ENCODE results near the gene RHOF.
"Not testable (repeated sequence)": the region's sequence is repeated elsewhere in the genome, so short reads cannot be mapped to it uniquely, and the experiment has no call there.

The RHOF gene

GRCh38 chr12:121749267-121749666 lies 44.2 kb downstream of the RHOF start:
- WGBS (ENCODE audit: extremely low coverage, insufficient coverage, insufficient read length) = no CpG with 5 or more reads among the region's 10 CpGs
- no peak overlapping the region for H3K27ac ChIP-seq (ENCODE audit: low read depth, low read length)
- no peak overlapping the region for H2BK12ac ChIP-seq (ENCODE audit: low read length)
- no peak overlapping the region for H3K4me2 ChIP-seq (ENCODE audit: low read length)
- H3K9me3 ChIP-seq (ENCODE audit: insufficient read depth, low read depth, low read length) = peaks cover 3% of the 10 kb centered on the region
- no peak overlapping the region for H2BK5ac ChIP-seq (ENCODE audit: low read depth, low read length, poor library complexity)
- no peak overlapping the region for H3K18ac ChIP-seq (ENCODE audit: low read length)
- H2AK5ac ChIP-seq (ENCODE audit: low read length) = no peak overlapping the region
- H3K4me1 ChIP-seq (ENCODE audit: control insufficient read depth in 1 of 2, insufficient read depth in 2 of 2, low read length in 2 of 2) = peaks cover 6 to 10% of the 10 kb centered on the region in 2 experiments
- no peak overlapping the region for H3K4me3 ChIP-seq (ENCODE audit: low read depth, low read length)
- DNase-seq = no peak
- H3K4ac ChIP-seq (ENCODE audit: low read depth, low read length) = no peak overlapping the region
- H3K79me2 ChIP-seq (ENCODE audit: control insufficient read depth, insufficient read depth, low read length, poor library complexity) = no peaks in the 10 kb centered on the region
- no peak overlapping the region for H2AFZ ChIP-seq (ENCODE audit: insufficient read depth, low read length, poor library complexity)
- no peak overlapping the region for H3K14ac ChIP-seq (ENCODE audit: low read length)
- no peak overlapping the region for H3K23ac ChIP-seq (ENCODE audit: low read length)
- no peak overlapping the region for H4K12ac ChIP-seq (ENCODE audit: low read depth, low read length)
- no peaks in the 10 kb centered on the region for H3K27me3 ChIP-seq (ENCODE audit: insufficient read depth, low read length)
- H3K36me3 ChIP-seq (ENCODE audit: control insufficient read depth in 1 of 2, insufficient read depth in 2 of 2, low read length in 2 of 2) = peaks cover 15 to 19% of the 10 kb centered on the region in 2 experiments
- H4K8ac ChIP-seq (ENCODE audit: low read depth, low read length) = no peak overlapping the region
- no peak overlapping the region for H3K9ac ChIP-seq (ENCODE audit: low read length)
- H2BK120ac ChIP-seq (ENCODE audit: insufficient read depth, low read length, poor library complexity) = no peak overlapping the region
- H3K79me1 ChIP-seq (ENCODE audit: low read length) = no peaks in the 10 kb centered on the region
- H4K91ac ChIP-seq (ENCODE audit: low read depth, low read length) = no peak overlapping the region

- Histone ChIP-seq H3K36me3 (ENCODE audit: control insufficient read depth in 1 of 2, insufficient read depth in 2 of 2, low read length in 2 of 2) (peaks cover 15 to 17% of the 10 kb centered on the region in 2 experiments), H3K9me3 (ENCODE audit: insufficient read depth, low read depth, low read length) (peaks cover 3% of the 10 kb centered on the region), H3K9ac (ENCODE audit: low read length) (no peak overlapping the region), H3K23ac (ENCODE audit: low read length) (no peak overlapping the region), H3K4me1 (ENCODE audit: control insufficient read depth in 1 of 2, insufficient read depth in 2 of 2, low read length in 2 of 2) (peaks cover 6 to 10% of the 10 kb centered on the region in 2 experiments), H3K4me3 (ENCODE audit: low read depth, low read length) (no peak overlapping the region), H3K27ac (ENCODE audit: low read depth, low read length) (peak overlapping the region; percentile 22), H3K4me2 (ENCODE audit: low read length) (no peak overlapping the region), H2AFZ (ENCODE audit: insufficient read depth, low read length, poor library complexity) (no peak overlapping the region), H3K4ac (ENCODE audit: low read depth, low read length) (no peak overlapping the region), H2BK12ac (ENCODE audit: low read length) (no peak overlapping the region), H3K18ac (ENCODE audit: low read length) (no peak overlapping the region), H4K91ac (ENCODE audit: low read depth, low read length) (no peak overlapping the region), H3K79me1 (ENCODE audit: low read length) (no peaks in the 10 kb centered on the region), H3K14ac (ENCODE audit: low read length) (no peak overlapping the region), H2BK120ac (ENCODE audit: insufficient read depth, low read length, poor library complexity) (no peak overlapping the region), H3K79me2 (ENCODE audit: control insufficient read depth, insufficient read depth, low read length, poor library complexity) (no peaks in the 10 kb centered on the region), H2AK5ac (ENCODE audit: low read length) (no peak overlapping the region), H3K27me3 (ENCODE audit: insufficient read depth, low read length) (no peaks in the 10 kb centered on the region), H4K12ac (ENCODE audit: low read depth, low read length) (no peak overlapping the region), H4K8ac (ENCODE audit: low read depth, low read length) (no peak overlapping the region), H2BK5ac (ENCODE audit: low read depth, low read length, poor library complexity) (no peak overlapping the region)
- no CpG with 5 or more reads among the region's 17 CpGs for WGBS (ENCODE audit: extremely low coverage, insufficient coverage, insufficient read length)
- DNase-seq = peak; percentile 67 to 82
Measured at GRCh38 chr12:121748571-121749265, 44.8 kb downstream of the RHOF start.

DNA sequence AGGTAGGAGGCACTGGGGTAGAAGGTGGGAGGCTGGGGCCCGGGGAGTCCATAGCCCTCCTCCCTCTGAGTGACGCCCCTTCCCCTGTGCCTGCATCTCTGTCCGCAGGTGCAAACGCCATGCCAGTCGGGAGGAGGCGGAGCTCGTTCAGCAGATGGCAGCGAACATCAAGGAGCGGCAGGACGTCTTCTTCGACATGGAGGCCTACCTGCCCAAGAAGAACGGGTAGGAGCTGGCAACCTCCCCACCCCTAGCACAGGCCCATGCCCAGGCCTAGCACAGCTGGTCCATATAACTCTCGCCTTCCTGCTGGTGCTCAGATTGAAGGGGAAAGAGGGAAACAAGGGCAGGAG lies 45.3 kb downstream of the RHOF start:
- Histone ChIP-seq H3K79me1 (ENCODE audit: low read length) (no peaks in the 10 kb centered on the region), H3K79me2 (ENCODE audit: control insufficient read depth, insufficient read depth, low read length, poor library complexity) (no peaks in the 10 kb centered on the region), H2BK120ac (ENCODE audit: insufficient read depth, low read length, poor library complexity) (no peak overlapping the region), H2AFZ (ENCODE audit: insufficient read depth, low read length, poor library complexity) (no peak overlapping the region), H2BK5ac (ENCODE audit: low read depth, low read length, poor library complexity) (no peak overlapping the region), H3K27ac (ENCODE audit: low read depth, low read length) (peak overlapping the region; percentile 22), H3K9ac (ENCODE audit: low read length) (no peak overlapping the region), H3K4ac (ENCODE audit: low read depth, low read length) (no peak overlapping the region), H2BK12ac (ENCODE audit: low read length) (no peak overlapping the region), H3K23ac (ENCODE audit: low read length) (no peak overlapping the region), H3K14ac (ENCODE audit: low read length) (no peak overlapping the region), H3K4me1 (ENCODE audit: control insufficient read depth in 1 of 2, insufficient read depth in 2 of 2, low read length in 2 of 2) (peaks cover 6 to 10% of the 10 kb centered on the region in 2 experiments), H4K8ac (ENCODE audit: low read depth, low read length) (no peak overlapping the region), H4K91ac (ENCODE audit: low read depth, low read length) (no peak overlapping the region), H3K18ac (ENCODE audit: low read length) (no peak overlapping the region), H3K9me3 (ENCODE audit: insufficient read depth, low read depth, low read length) (peaks cover 3% of the 10 kb centered on the region), H4K12ac (ENCODE audit: low read depth, low read length) (no peak overlapping the region), H3K4me3 (ENCODE audit: low read depth, low read length) (no peak overlapping the region), H3K36me3 (ENCODE audit: control insufficient read depth in 1 of 2, insufficient read depth in 2 of 2, low read length in 2 of 2) (peaks cover 15 to 16% of the 10 kb centered on the region in 2 experiments), H3K4me2 (ENCODE audit: low read length) (no peak overlapping the region), H2AK5ac (ENCODE audit: low read length) (no peak overlapping the region), H3K27me3 (ENCODE audit: insufficient read depth, low read length) (no peaks in the 10 kb centered on the region)
- DNase-seq = no peak
- no CpG with 5 or more reads among the region's 13 CpGs for WGBS (ENCODE audit: extremely low coverage, insufficient coverage, insufficient read length)

GRCh38 chr12:121745545-121745944 lies 47.9 kb downstream of the RHOF start:
- H4K12ac ChIP-seq (ENCODE audit: low read depth, low read length); H3K27ac ChIP-seq (ENCODE audit: low read depth, low read length); H3K4me3 ChIP-seq (ENCODE audit: low read depth, low read length); H3K36me3 ChIP-seq (ENCODE audit: control insufficient read depth in 1 of 2, insufficient read depth in 2 of 2, low read length in 2 of 2); H2BK120ac ChIP-seq (ENCODE audit: insufficient read depth, low read length, poor library complexity); H3K27me3 ChIP-seq (ENCODE audit: insufficient read depth, low read length); H3K4me1 ChIP-seq (ENCODE audit: control insufficient read depth in 1 of 2, insufficient read depth in 2 of 2, low read length in 2 of 2); H2AK5ac ChIP-seq (ENCODE audit: low read length); H3K4ac ChIP-seq (ENCODE audit: low read depth, low read length); H3K23ac ChIP-seq (ENCODE audit: low read length); H2BK5ac ChIP-seq (ENCODE audit: low read depth, low read length, poor library complexity); H3K9me3 ChIP-seq (ENCODE audit: insufficient read depth, low read depth, low read length); H3K4me2 ChIP-seq (ENCODE audit: low read length); H2AFZ ChIP-seq (ENCODE audit: insufficient read depth, low read length, poor library complexity); H4K8ac ChIP-seq (ENCODE audit: low read depth, low read length); H3K9ac ChIP-seq (ENCODE audit: low read length); H3K79me1 ChIP-seq (ENCODE audit: low read length); H3K18ac ChIP-seq (ENCODE audit: low read length); H4K91ac ChIP-seq (ENCODE audit: low read depth, low read length); H2BK12ac ChIP-seq (ENCODE audit: low read length); H3K79me2 ChIP-seq (ENCODE audit: control insufficient read depth, insufficient read depth, low read length, poor library complexity); H3K14ac ChIP-seq (ENCODE audit: low read length): not testable (repeated sequence)
- peak in 1 of 2 donors; percentile 28 for DNase-seq
- no CpG with 5 or more reads among the region's 5 CpGs for WGBS (ENCODE audit: extremely low coverage, insufficient coverage, insufficient read length)

All from trophoblast cell (in vitro differentiated cells and primary cell).